HepG2 (cell line): ENCODE data around the gene ZNF488. TPM values are rescaled to one million over a fixed set of nuclear protein-coding genes. Genes with fewer than 3 reads are reported as not detected.
"Not testable (repeated sequence)": the region's sequence is repeated elsewhere in the genome, so short reads cannot be mapped to it uniquely, and the experiment has no call there.

Source experiments
- ATAC-seq: fragments of 200-7000 bp; cut with Tn5 transposase; 3 replicates; pipeline ENCODE4 v1.9.1; 2020; ENCODE audit warnings: mild to moderate bottlenecking, moderate library complexity
- BruUV-seq: library from RNA; stranded (reverse); fragments of 400-500 nt; replicated peaks from 2 replicates; lab custom pipeline; 2021; lab: Mats Ljungman, UMichigan
- CTCF ChIA-PET: fragments of 300-600 bp; formaldehyde crosslinking; extraction: SDS; loops from one replicate; lab custom pipeline; 2021; ENCODE audit warnings: low total read pairs, inconsistent platforms, low intra/inter-chr PET ratio; lab: Yijun Ruan, JAX
- POLR2A ChIA-PET: fragments of 350-600 bp; sonication (Branson Sonifier 250); formaldehyde crosslinking; loops from one replicate; lab custom pipeline; 2020; ENCODE audit warnings: antibody characterized with exemption, inconsistent platforms; lab: Yijun Ruan, JAX
- DNase-seq: peaks from one replicate; pipeline ENCODE4 v3.0.0-alpha.2; 2015; ENCODE audit warnings: low spot score
- FAIRE-seq: peaks from 3 replicates; lab custom pipeline; 2011; peaks lifted over from hg19 to GRCh38; lab: Jason Lieb, UNC
- H2AFZ ChIP-seq: one replicate; pipeline ENCODE4 v1.6.1; 2011; ENCODE audit warnings: low read length, inconsistent platforms
- H3K27ac ChIP-seq: fragments of 300-600 bp; 3 replicates; pipeline ENCODE4 v1.8.0; 2011; ENCODE audit warnings: mixed run types, mild to moderate bottlenecking, mixed read lengths, low read length, inconsistent platforms; ENCODE audit not compliant: insufficient read depth; ENCODE audit errors: extremely low read length
- H3K27me3 ChIP-seq, 2 experiments: fragments of 200-600 bp in 1 of 2; 2 replicates in 1 of 2; 3 replicates in 1 of 2; pipeline versions ENCODE4 v1.6.0 to v1.8.0; 2011; ENCODE audit warnings: low read length in 2 of 2, mild to moderate bottlenecking in 2 of 2, moderate library complexity in 2 of 2, inconsistent platforms in 1 of 2; ENCODE audit not compliant: insufficient read depth in 2 of 2, control insufficient read depth in 1 of 2
- H3K36me3 ChIP-seq, 2 experiments: fragments of 200-600 bp in 1 of 2; replicated peaks in 1 of 2; 2 replicates in 1 of 2; 3 replicates in 1 of 2; pipeline versions ENCODE4 v1.5.1 to v1.8.0; 2011; ENCODE audit warnings: low read length in 2 of 2, inconsistent platforms in 1 of 2; ENCODE audit not compliant: insufficient read depth in 2 of 2, control insufficient read depth in 1 of 2
- H3K4me1 ChIP-seq: 2 replicates; pipeline ENCODE4 v1.5.1; 2012; ENCODE audit warnings: low read length, inconsistent platforms; ENCODE audit not compliant: insufficient read depth
- H3K4me2 ChIP-seq: 2 replicates; pipeline ENCODE4 v1.6.0; 2011; ENCODE audit warnings: low read depth, low read length, inconsistent platforms
- H3K4me3 ChIP-seq, 3 experiments: fragments of 200-600 bp in 1 of 3; sonication (generic), shearing (Covaris generic) in 1 of 3; replicated peaks in 1 of 3; 2 replicates each; pipeline ENCODE4 v1.5.1; 2011 to 2016; ENCODE audit warnings: low read length in 3 of 3, inconsistent platforms in 2 of 3, low read depth in 2 of 3, mild to moderate bottlenecking in 2 of 3, control low read depth in 1 of 3, mixed read lengths in 1 of 3; ENCODE audit not compliant: insufficient read depth in 1 of 3
- H3K79me2 ChIP-seq: one replicate; pipeline ENCODE4 v1.6.1; 2011; ENCODE audit warnings: low read length, inconsistent platforms; ENCODE audit not compliant: insufficient read depth
- H3K9ac ChIP-seq: 2 replicates; pipeline ENCODE4 v1.6.0; 2011; ENCODE audit warnings: mild to moderate bottlenecking, low read depth, low read length, inconsistent platforms; ENCODE audit not compliant: insufficient read depth
- H3K9me3 ChIP-seq: 2 replicates; pipeline ENCODE4 v1.5.1; 2012; ENCODE audit warnings: mild to moderate bottlenecking, low read length
- H4K20me1 ChIP-seq: 2 replicates; pipeline ENCODE4 v1.6.0; 2011; ENCODE audit warnings: inconsistent platforms, mild to moderate bottlenecking, low read length, moderate library complexity; ENCODE audit not compliant: insufficient read depth
- ZMYM2 ChIP-seq: sonication (generic); formaldehyde crosslinking; IDR thresholded peaks from 2 replicates; pipeline ENCODE4 v1.8.0; 2022; ENCODE audit warnings: mild to moderate bottlenecking, missing genetic modification reagents
- ZNF180 ChIP-seq: sonication (generic); formaldehyde crosslinking; IDR thresholded peaks from 2 replicates; pipeline ENCODE4 v1.4.0; 2020; ENCODE audit warnings: low read depth, missing genetic modification reagents, borderline replicate concordance
- ZNF225 ChIP-seq: sonication (generic); formaldehyde crosslinking; IDR thresholded peaks from 2 replicates; pipeline ENCODE4 v1.4.0; 2020; ENCODE audit warnings: mild to moderate bottlenecking, missing genetic modification reagents
- WGBS: methylation state at CpG from one replicate; pipeline ENCODE4 v1.1.6; 2017; ENCODE audit warnings: low lambda C conversion rate; 5-methylcytosine and 5-hydroxymethylcytosine counted together
- in situ Hi-C: cut with HindIII; loops from 2 replicates; pipeline ENCODE4 v1.10.0; 2017; ENCODE audit warnings: low pct_unique_long_range_greater_than_20kb; ENCODE audit not compliant: extremely low pct_ligation_motif_present
- intact Hi-C: fragments of 100-400 bp; cut with micrococcal nuclease; formaldehyde crosslinking; loops from one replicate; pipeline ENCODE4 v1.10.0; 2022; ENCODE audit not compliant: unreplicated experiment
- polyA plus RNA-seq, 8 experiments: library from polyadenylated mRNA; depleted of rRNA in 3 of 8; stranded (reverse) in 7 of 8; unstranded in 1 of 8; fragments of >200 nt; fragmentation: Illumina TruSeq in 4 of 8; extraction: Trizol in 4 of 8; gene quantifications; 2 replicates each; pipeline versions ENCODE4 v1.2.1 to v1.2.3, GENCODE V29; 2011 to 2016; ENCODE audit warnings: low read depth in 4 of 8, missing spikeins in 1 of 8, mixed read lengths in 1 of 8; ENCODE audit not compliant: insufficient read depth in 1 of 8
- total RNA-seq, 5 experiments: library from RNA; depleted of rRNA; stranded (reverse); fragments of >200 nt; fragmentation: Illumina TruSeq; extraction: Trizol; gene quantifications; 2 replicates each; pipeline ENCODE4 v1.2.3, GENCODE V29; 2016; ENCODE audit warnings: low read depth in 1 of 5

ZNF488 gene
- total and polyA plus RNA-seq, 2 of the 13 experiments (the other 11 are each of a cell fraction or from before 2014, with no cell fraction given), result 0.13 to 0.15 TPM

- no peak for ATAC-seq
- no peaks in the 10 kb centered on the region for H3K36me3 ChIP-seq
- DNase-seq, result no peak
- H3K27ac ChIP-seq, result no peak overlapping the region
- no peak overlapping the region for H2AFZ ChIP-seq
- no TSS peak for BruUV-seq
- H3K4me1 ChIP-seq, result peaks cover 9% of the 10 kb centered on the region
- H3K27me3 ChIP-seq, result peaks cover 0 to 15% of the 10 kb centered on the region in 2 experiments; a peak in 3 of 5 replicates
- H3K9me3 ChIP-seq, result 0 out of 2 replicates have a peak, but pooled peaks cover 4% of the 10 kb centered on the region
- H3K79me2 ChIP-seq, result no peaks in the 10 kb centered on the region
- ChIA-PET POLR2A (no interaction called here), CTCF (no interaction called here)
- H3K9ac ChIP-seq, result no peak overlapping the region
- FAIRE-seq, result no peak
- H3K4me3 ChIP-seq, result no peak overlapping the region
- H3K4me2 ChIP-seq, result no peak overlapping the region
- WGBS, result 8% methylated on average over 4 of the region's 4 CpGs
- intact Hi-C loops (no loop called here), in situ Hi-C loops (loop anchor here (10.0 kb wide), 1 partner anchor 1284 kb away; no protein-coding TSS in a partner anchor)
- no peaks in the 10 kb centered on the region for H4K20me1 ChIP-seq
- no peak for TF ChIP-seq ZNF225 (CRISPR knock-in tag)
- no peak for TF ChIP-seq ZMYM2 (CRISPR knock-in tag)
- TF ChIP-seq ZNF180, result no peak
These were observed 4.8 kb upstream of the ZNF488 start for GRCh38 chr10:47388879-47389278.

GRCh38 chr10:47386104-47386503 is 2.0 kb upstream of the ZNF488 start:
- H3K9ac ChIP-seq, BruUV-seq, intact Hi-C loops, H3K27ac ChIP-seq, H4K20me1 ChIP-seq, POLR2A ChIA-PET, H3K9me3 ChIP-seq, CTCF ChIA-PET, H3K79me2 ChIP-seq, H3K4me2 ChIP-seq, H2AFZ ChIP-seq, H3K4me3 ChIP-seq, H3K36me3 ChIP-seq, DNase-seq, FAIRE-seq, ATAC-seq: not testable (repeated sequence)
- WGBS, result 100% methylated on average over 1 of the region's 2 CpGs
- peaks cover 0 to 15% of the 10 kb centered on the region in 2 experiments; a peak in 3 of 5 replicates for H3K27me3 ChIP-seq
- H3K4me1 ChIP-seq, result peaks cover 18% of the 10 kb centered on the region
- in situ Hi-C loops, result loop anchor here (10.0 kb wide), 1 partner anchor 1281 kb away; no protein-coding TSS in a partner anchor
